Left cardiac atrium (tissue), 4 donors: ENCODE measurements around the gene PCNX2. TPM values are rescaled to one million over a fixed set of nuclear protein-coding genes. Genes with fewer than 3 reads are reported as not detected.

Experiments
- ATAC-seq, 2 donors: fragments of 200-7000 bp; cut with Tn5 transposase; one replicate each; pipeline ENCODE4 v1.9.1; 2020; ENCODE audit warnings: mild to moderate bottlenecking in 2 of 2, moderate library complexity in 2 of 2
- DNase-seq: peaks from one replicate; pipeline ENCODE4 v3.0.0-alpha.2; 2020
- intact Hi-C, 2 donors: fragments of 100-400 bp; cut with DNase I; formaldehyde crosslinking; loops; one replicate each; pipeline versions ENCODE4 v1.14.1 to v1.15.1; 2022 to 2023
- total RNA-seq, 2 donors: library from RNA; stranded (reverse); fragmentation: NEBNext Ultra II Directional; extraction: Animal tissue kit (Norgen Biotek cat#: 25700); gene quantifications; one replicate each; pipeline ENCODE4 v1.2.1, GENCODE V29; 2021
- donor health status: DM: no; HTN: yes; CAD: no.
- donor health status: DM: no; HTN: yes; CAD: no; lungs with severe emphysema.
- donor health status: DM: yes; HTN: yes; CAD: no.
- donor health status: Dilated cardiomyopathy.

The PCNX2 gene
- total RNA-seq, 2 donors from 2014 or later = 3.2 to 4.2 TPM

- intact Hi-C loops = no loop called here
- no peak for ATAC-seq
Measured at GRCh38 chr1:233319272-233319671, 23.7 kb upstream of the PCNX2 start.

GRCh38 chr1:233316473-233316872, 20.9 kb upstream of the PCNX2 start:
- intact Hi-C loops = no loop called here
- DNase-seq (no peak), ATAC-seq (peak in 1 of 2 donors; percentile 57)

More at GRCh38 chr1:233319272-233319671, 23.7 kb upstream of the PCNX2 start:
- no peak for DNase-seq

- ATAC-seq (no peak), DNase-seq (no peak)
- intact Hi-C loops = no loop called here
Measured at GRCh38 chr1:233315718-233316301, 20.3 kb upstream of the PCNX2 start.

- intact Hi-C loops = no loop called here
- no peak for ATAC-seq
- DNase-seq = no peak
Measured at GRCh38 chr1:233313434-233314155, 18.1 kb upstream of the PCNX2 start.

- ATAC-seq = no peak
- DNase-seq = no peak
- intact Hi-C loops = loop anchor here (5.0 to 10.0 kb wide), 3 partner anchors 760 to 1020 kb away; no protein-coding TSS in a partner anchor
Measured at GRCh38 chr1:233304489-233305102, 9.1 kb upstream of the PCNX2 start.

- no peak for ATAC-seq
- intact Hi-C loops = loop anchor here (5.0 to 10.0 kb wide), 3 partner anchors 764 to 1024 kb away; no protein-coding TSS in a partner anchor
Measured at GRCh38 chr1:233300326-233300725, 4.8 kb upstream of the PCNX2 start.

GRCh38 chr1:233299450-233299849, 3.9 kb upstream of the PCNX2 start:
- intact Hi-C loops = no loop called here
- no peak for DNase-seq
- ATAC-seq = no peak

More at GRCh38 chr1:233300326-233300725, 4.8 kb upstream of the PCNX2 start:
- no peak for DNase-seq

GRCh38 chr1:233295975-233296322, 424 bp upstream of the PCNX2 start:
- DNase-seq = no peak
- ATAC-seq = no peak
- intact Hi-C loops = no loop called here

GRCh38 chr1:233294913-233295236, 650 bp downstream of the PCNX2 start:
- intact Hi-C loops = no loop called here
- peak; percentile 27 to 61 for ATAC-seq
- DNase-seq = no peak

GRCh38 chr1:233293556-233294446, 1.7 kb downstream of the PCNX2 start:
- ATAC-seq = no peak
- DNase-seq = no peak
- intact Hi-C loops = no loop called here

GRCh38 chr1:233290396-233291034, 5.0 kb downstream of the PCNX2 start:
- ATAC-seq (no peak), DNase-seq (no peak)
- intact Hi-C loops = no loop called here

GRCh38 chr1:233289676-233290075, 5.8 kb downstream of the PCNX2 start:
- intact Hi-C loops = no loop called here
- no peak for ATAC-seq

GRCh38 chr1:233282582-233282886, 13.0 kb downstream of the PCNX2 start:
- intact Hi-C loops = no loop called here
- no peak for DNase-seq
- no peak for ATAC-seq

More at GRCh38 chr1:233289676-233290075, 5.8 kb downstream of the PCNX2 start:
- DNase-seq = no peak

GRCh38 chr1:233281711-233282581, 13.6 kb downstream of the PCNX2 start:
- DNase-seq (no peak), ATAC-seq (no peak)
- intact Hi-C loops = no loop called here

GRCh38 chr1:233279971-233280370, 15.6 kb downstream of the PCNX2 start:
- DNase-seq = no peak
- intact Hi-C loops = no loop called here

GRCh38 chr1:233278631-233279030, 16.9 kb downstream of the PCNX2 start:
- ATAC-seq (no peak), DNase-seq (no peak)
- intact Hi-C loops = no loop called here

More at GRCh38 chr1:233279971-233280370, 15.6 kb downstream of the PCNX2 start:
- no peak for ATAC-seq

- intact Hi-C loops = no loop called here
- ATAC-seq = no peak
- no peak for DNase-seq
Measured at GRCh38 chr1:233277637-233278606, 17.6 kb downstream of the PCNX2 start.
